AG09309 (cell line): ENCODE measurements around the gene CACNB2.

Experiments used
- DNase-seq: peaks from one replicate; pipeline ENCODE4 v3.0.0-alpha.2; 2010; ENCODE audit warnings: low read depth
- H3K4me3 ChIP-seq: 2 replicates; pipeline ENCODE4 v1.5.1; 2011; ENCODE audit warnings: mild to moderate bottlenecking, low read depth, low read length, moderate library complexity; ENCODE audit not compliant: control insufficient read depth
- CTCF ChIP-seq: IDR thresholded peaks from 2 replicates; pipeline ENCODE4 v1.5.1; 2011; ENCODE audit warnings: mild to moderate bottlenecking, low read depth, low read length, inconsistent platforms; ENCODE audit not compliant: insufficient read depth, control insufficient read depth; ENCODE audit errors: missing control alignments

The CACNB2 gene

GRCh38 chr10:18501198-18501597 is 361.0 kb downstream of the CACNB2 start:
- H3K4me3 ChIP-seq: no peak overlapping the region
- no peak for TF ChIP-seq CTCF
- DNase-seq: no peak

- H3K4me3 ChIP-seq: no peak overlapping the region
- no peak for DNase-seq
- no peak for TF ChIP-seq CTCF
Measured at GRCh38 chr10:18501629-18502028, 361.4 kb downstream of the CACNB2 start.

GRCh38 chr10:18504161-18504560 is 363.9 kb downstream of the CACNB2 start:
- H3K4me3 ChIP-seq: no peak overlapping the region
- no peak for TF ChIP-seq CTCF
- no peak for DNase-seq

- no peak for TF ChIP-seq CTCF
Measured at GRCh38 chr10:18505456-18506118, 365.4 kb downstream of the CACNB2 start.

GRCh38 chr10:18508587-18508986 is 368.4 kb downstream of the CACNB2 start:
- TF ChIP-seq CTCF: no peak

More at GRCh38 chr10:18505456-18506118, 365.4 kb downstream of the CACNB2 start:
- H3K4me3 ChIP-seq: no peak overlapping the region
- DNase-seq: no peak

GRCh38 chr10:18514537-18514936 is 374.3 kb downstream of the CACNB2 start:
- no peak for TF ChIP-seq CTCF

More at GRCh38 chr10:18508587-18508986, 368.4 kb downstream of the CACNB2 start:
- DNase-seq: no peak
- no peak overlapping the region for H3K4me3 ChIP-seq

More at GRCh38 chr10:18514537-18514936, 374.3 kb downstream of the CACNB2 start:
- DNase-seq: no peak
- H3K4me3 ChIP-seq: no peak overlapping the region
